Body of pancreas (tissue), 4 donors: ENCODE results near the gene ADGRA3. TPM values are rescaled to one million over a fixed set of nuclear protein-coding genes. Genes with fewer than 3 reads are reported as not detected.

ENCODE experiments used
- ATAC-seq: fragments of 150-250 bp; one replicate; pipeline ENCODE4 v1.9.1; 2016
- DNase-seq, 4 donors: peaks; one replicate each; pipeline ENCODE4 v3.0.0-alpha.2; 2019
- H3K27ac ChIP-seq, 4 donors: fragments of 200-600 bp; sonication (generic); 1 replicate in 3 of 4; 2 replicates in 1 of 4; pipeline versions ENCODE4 v1.5.1 to v1.6.1; 2016 to 2019; ENCODE audit warnings: mild to moderate bottlenecking in 1 of 4, mixed read lengths in 1 of 4, moderate library complexity in 1 of 4
- H3K27me3 ChIP-seq, 2 donors: fragments of 200-600 bp; sonication (generic); one replicate each; pipeline ENCODE4 v1.6.0; 2016; ENCODE audit warnings: mild to moderate bottlenecking in 1 of 2
- H3K36me3 ChIP-seq, 2 donors: fragments of 200-600 bp; sonication (generic); replicated peaks in 1 of 2; 2 replicates each; pipeline ENCODE4 v1.5.1; 2016; ENCODE audit warnings: low read depth in 2 of 2; ENCODE audit not compliant: insufficient read depth in 1 of 2
- H3K4me1 ChIP-seq: fragments of 200-600 bp; sonication (generic); one replicate; pipeline ENCODE4 v1.6.0; 2016
- H3K4me3 ChIP-seq, 2 donors: fragments of 200-600 bp; sonication (generic); 1 replicate in 1 of 2; 2 replicates in 1 of 2; pipeline ENCODE4 v1.5.1; 2016 to 2019
- H3K9me3 ChIP-seq, 3 donors: fragments of 200-600 bp; sonication (generic); 1 replicate in 2 of 3; 2 replicates in 1 of 3; pipeline ENCODE4 v1.5.1; 2016
- POLR2A ChIP-seq, 3 donors: fragments of 450-650 bp; IDR thresholded peaks; one replicate each; pipeline ENCODE4 v1.6.1; 2016; ENCODE audit warnings: antibody characterized with exemption in 3 of 3, mild to moderate bottlenecking in 2 of 3
- WGBS, 2 donors: methylation state at CpG; one replicate each; pipeline ENCODE4 v1.1.5; 2017; 5-methylcytosine and 5-hydroxymethylcytosine counted together
- intact Hi-C: fragments of 100-400 bp; cut with DNase I; formaldehyde crosslinking; loops from one replicate; pipeline ENCODE4 v1.15.1; 2023
- total RNA-seq, 2 donors: library from RNA; depleted of rRNA; stranded (reverse); fragments of >200 nt; gene quantifications; one replicate each; pipeline ENCODE4 v1.1.0, GENCODE V29; 2016
- TF ChIP-seq, protein P1 (sequence below), 7 experiments: fragments of 450-650 bp in 4 of 7; fragments of 200-600 bp in 3 of 7; sonication (generic) in 3 of 7; IDR thresholded peaks; one replicate each; pipeline ENCODE4 v1.5.1; 2016 to 2019; ENCODE audit warnings: antibody characterized with exemption in 7 of 7

ADGRA3 gene
- total RNA-seq, 2 donors from 2014 or later: 29.3 to 45.9 TPM

DNA sequence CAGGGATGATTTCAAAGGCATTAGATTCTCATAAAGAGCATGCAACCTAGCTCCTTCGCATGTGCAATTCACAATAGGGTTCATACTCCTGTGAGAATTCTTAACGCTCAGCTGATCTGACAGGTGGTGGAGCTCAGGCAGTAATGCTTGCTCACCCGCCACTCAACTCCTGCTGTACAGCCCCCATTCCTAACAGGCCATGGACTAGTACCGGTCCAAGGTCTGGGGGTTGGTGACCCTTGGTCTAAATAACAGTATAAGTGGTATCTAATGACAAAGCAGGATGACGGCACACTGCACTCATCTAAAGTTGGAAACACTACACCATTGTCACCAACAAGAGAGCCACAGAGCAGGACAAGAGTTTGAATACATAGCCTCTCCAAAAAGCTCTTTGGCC, 28.5 kb downstream of the ADGRA3 start:
- WGBS, 2 donors: 69 to 74% methylated on average over 5 of the region's 5 CpGs
- Histone ChIP-seq H3K9me3 (no peaks in the 10 kb centered on the region), H3K4me1 (peaks cover 18% of the 10 kb centered on the region), H3K27me3 (no peaks in the 10 kb centered on the region), H3K36me3 (no peaks in the 10 kb centered on the region), H3K27ac (no peak overlapping the region), H3K4me3 (no peak overlapping the region)
- no peak for TF ChIP-seq POLR2A (IDR thresholded peaks at IDR 0.05)
- TF ChIP-seq, protein P1, sequence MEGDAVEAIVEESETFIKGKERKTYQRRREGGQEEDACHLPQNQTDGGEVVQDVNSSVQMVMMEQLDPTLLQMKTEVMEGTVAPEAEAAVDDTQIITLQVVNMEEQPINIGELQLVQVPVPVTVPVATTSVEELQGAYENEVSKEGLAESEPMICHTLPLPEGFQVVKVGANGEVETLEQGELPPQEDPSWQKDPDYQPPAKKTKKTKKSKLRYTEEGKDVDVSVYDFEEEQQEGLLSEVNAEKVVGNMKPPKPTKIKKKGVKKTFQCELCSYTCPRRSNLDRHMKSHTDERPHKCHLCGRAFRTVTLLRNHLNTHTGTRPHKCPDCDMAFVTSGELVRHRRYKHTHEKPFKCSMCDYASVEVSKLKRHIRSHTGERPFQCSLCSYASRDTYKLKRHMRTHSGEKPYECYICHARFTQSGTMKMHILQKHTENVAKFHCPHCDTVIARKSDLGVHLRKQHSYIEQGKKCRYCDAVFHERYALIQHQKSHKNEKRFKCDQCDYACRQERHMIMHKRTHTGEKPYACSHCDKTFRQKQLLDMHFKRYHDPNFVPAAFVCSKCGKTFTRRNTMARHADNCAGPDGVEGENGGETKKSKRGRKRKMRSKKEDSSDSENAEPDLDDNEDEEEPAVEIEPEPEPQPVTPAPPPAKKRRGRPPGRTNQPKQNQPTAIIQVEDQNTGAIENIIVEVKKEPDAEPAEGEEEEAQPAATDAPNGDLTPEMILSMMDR (IDR thresholded peaks at IDR 0.05): no peak
- no peak for ATAC-seq
- no peak for DNase-seq
- intact Hi-C loops: no loop called here

DNA sequence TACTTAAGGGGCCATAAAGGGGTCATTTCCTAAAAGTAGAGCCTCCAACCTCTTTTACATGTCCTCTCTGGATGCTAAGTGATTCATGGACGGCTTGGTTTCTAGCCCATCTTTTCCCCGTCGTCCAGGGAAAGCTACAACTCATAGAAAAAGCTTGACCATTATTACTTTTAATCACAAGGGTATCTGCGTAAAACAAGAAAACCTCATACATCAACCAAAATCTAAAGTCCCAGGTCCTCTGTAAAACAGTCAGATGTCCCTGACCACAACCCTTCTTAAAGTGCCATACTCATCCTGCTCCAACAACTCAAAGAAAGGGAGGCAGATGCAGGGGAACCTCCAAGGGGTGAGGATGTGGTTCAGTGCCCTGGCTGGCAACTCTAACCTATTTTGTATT, 29.6 kb downstream of the ADGRA3 start:
- Histone ChIP-seq H3K36me3 (no peaks in the 10 kb centered on the region), H3K4me3 (no peak overlapping the region), H3K9me3 (no peaks in the 10 kb centered on the region), H3K4me1 (peaks cover 20% of the 10 kb centered on the region), H3K27ac (peak overlapping the region in 2 of 4 donors; percentile 24 to 51), H3K27me3 (no peaks in the 10 kb centered on the region)
- ATAC-seq (no peak), DNase-seq (no peak)
- WGBS, 2 donors: 80 to 89% methylated on average over 4 of the region's 4 CpGs
- intact Hi-C loops: no loop called here
- TF ChIP-seq, protein P1 (IDR thresholded peaks at IDR 0.05): no peak
- TF ChIP-seq POLR2A (IDR thresholded peaks at IDR 0.05): no peak

DNA sequence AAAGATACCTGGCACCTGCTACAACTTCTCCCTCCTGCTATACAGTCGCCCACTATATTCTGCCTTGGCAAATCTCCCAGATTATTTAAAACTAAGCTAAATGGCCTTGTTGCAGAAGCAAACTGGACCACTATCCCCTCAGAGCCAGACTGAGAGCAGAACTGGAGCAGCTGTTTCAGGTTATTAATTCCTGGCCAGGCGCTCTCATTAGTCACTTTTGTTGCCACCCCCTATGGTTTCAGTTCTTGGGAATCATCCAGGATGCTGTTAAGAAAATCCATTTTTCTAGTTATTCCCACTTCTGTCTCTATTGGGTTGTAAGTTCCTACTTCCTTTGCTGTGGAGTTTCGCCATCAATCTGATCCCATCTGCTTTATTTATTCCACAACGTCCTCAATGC, 30.1 kb downstream of the ADGRA3 start:
- intact Hi-C loops: no loop called here
- DNase-seq (peak in 3 of 4 donors; percentile 21 to 31 (median 23)), ATAC-seq (peak; percentile 54)
- Histone ChIP-seq H3K4me1 (peaks cover 20% of the 10 kb centered on the region), H3K9me3 (no peaks in the 10 kb centered on the region), H3K27ac (peak overlapping the region in 3 of 4 donors; percentile 15 to 51 (median 24)), H3K36me3 (no peaks in the 10 kb centered on the region), H3K27me3 (no peaks in the 10 kb centered on the region), H3K4me3 (no peak overlapping the region)
- TF ChIP-seq, protein P1 (IDR thresholded peaks at IDR 0.05): no peak
- 51 to 59% methylated on average over 4 of the region's 4 CpGs for WGBS, 2 donors

DNA sequence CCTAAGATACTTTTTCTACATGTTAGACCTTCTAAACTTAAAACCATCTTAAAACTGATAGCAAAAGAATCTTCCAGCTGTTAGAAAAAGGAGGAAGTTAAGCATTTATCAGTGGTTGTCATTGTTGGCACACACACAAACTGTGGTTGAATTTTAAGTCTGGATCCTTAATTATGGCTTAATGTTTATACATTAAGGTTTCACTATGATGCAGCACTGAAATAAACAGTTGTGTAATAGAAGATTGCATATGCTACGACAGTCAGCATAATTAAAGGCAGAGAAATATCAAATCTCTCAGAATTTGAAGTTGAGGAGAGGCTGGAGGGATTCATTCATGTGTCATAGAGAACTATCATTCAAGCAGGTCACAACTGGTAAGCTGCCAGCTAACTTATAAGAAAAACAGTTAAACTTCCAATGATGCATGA, 32.3 kb downstream of the ADGRA3 start:
- no peaks in the 10 kb centered on the region for H3K9me3 ChIP-seq
- no peak for DNase-seq
- H3K36me3 ChIP-seq: no peaks in the 10 kb centered on the region
- 43 to 50% methylated on average over 1 of the region's 1 CpG for WGBS, 2 donors
- TF ChIP-seq, protein P1 (IDR thresholded peaks at IDR 0.05): no peak
- TF ChIP-seq POLR2A (IDR thresholded peaks at IDR 0.05): no peak
- ATAC-seq: no peak
- intact Hi-C loops: no loop called here
- H3K4me1 ChIP-seq: peaks cover 27% of the 10 kb centered on the region
- no peaks in the 10 kb centered on the region for H3K27me3 ChIP-seq
- no peak overlapping the region for H3K4me3 ChIP-seq
- no peak overlapping the region for H3K27ac ChIP-seq
